HepG2 (cell line): ENCODE data around the gene AMHR2. TPM values are rescaled to one million over a fixed set of nuclear protein-coding genes. Genes with fewer than 3 reads are reported as not detected.

Experiments
- ATF1 ChIP-seq: IDR thresholded peaks from 2 replicates; pipeline ENCODE4 v1.6.1; 2016; ENCODE audit warnings: mild to moderate bottlenecking, control low read depth
- BRF2 ChIP-seq: sonication (generic); formaldehyde crosslinking; IDR thresholded peaks from 2 replicates; pipeline ENCODE4 v1.8.1; 2022; ENCODE audit warnings: mild to moderate bottlenecking, missing genetic modification reagents
- CHD2 ChIP-seq: IDR thresholded peaks from 2 replicates; pipeline ENCODE4 v1.6.1; 2011; ENCODE audit warnings: low read depth, low read length, improper control_type of control experiment
- FOXA3 ChIP-seq: IDR thresholded peaks from 2 replicates; pipeline ENCODE4 v1.6.1; 2016; ENCODE audit warnings: missing genetic modification reagents, missing compliant biosample characterization
- GTF3A ChIP-seq: sonication (generic); formaldehyde crosslinking; conservative IDR thresholded peaks from 2 replicates; pipeline ENCODE4 v1.4.0; 2020; ENCODE audit warnings: mild to moderate bottlenecking, missing genetic modification reagents
- HCFC1 ChIP-seq: fragments of 150-350 bp; IDR thresholded peaks from 2 replicates; pipeline ENCODE4 v1.6.1; 2014; ENCODE audit warnings: low read depth, low read length
- HNRNPL ChIP-seq: fragments of 200-400 bp; formaldehyde crosslinking; IDR thresholded peaks from 2 replicates; pipeline ENCODE4 v1.6.1; 2017; ENCODE audit warnings: mild to moderate bottlenecking, low read depth, low read length
- HOXD1 ChIP-seq: sonication (generic); formaldehyde crosslinking; IDR thresholded peaks from 2 replicates; pipeline ENCODE4 v1.5.0; 2020; ENCODE audit warnings: missing genetic modification reagents
- JARID2 ChIP-seq: sonication (generic); formaldehyde crosslinking; IDR thresholded peaks from 2 replicates; pipeline ENCODE4 v1.8.1; 2023; ENCODE audit warnings: missing genetic modification reagents, inconsistent platforms; ENCODE audit not compliant: insufficient replicate concordance
- MTF2 ChIP-seq: sonication (generic); formaldehyde crosslinking; IDR thresholded peaks from 2 replicates; pipeline ENCODE4 v1.5.0; 2020; ENCODE audit warnings: missing genetic modification reagents, borderline replicate concordance
- PRDM15 ChIP-seq: sonication (generic); formaldehyde crosslinking; IDR thresholded peaks from 2 replicates; pipeline ENCODE4 v1.4.0; 2020; ENCODE audit warnings: missing genetic modification reagents
- RFX5 ChIP-seq: IDR thresholded peaks from 2 replicates; pipeline ENCODE4 v1.6.1; 2011; ENCODE audit warnings: low read depth, low read length, improper control_type of control experiment
- TEF ChIP-seq: sonication (generic); formaldehyde crosslinking; IDR thresholded peaks from 2 replicates; pipeline ENCODE4 v1.5.0; 2020; ENCODE audit warnings: missing genetic modification reagents
- ZBTB25 ChIP-seq: IDR thresholded peaks from 2 replicates; pipeline ENCODE4 v1.6.1; 2018; ENCODE audit warnings: missing genetic modification reagents
- ZBTB39 ChIP-seq: sonication (generic); formaldehyde crosslinking; IDR thresholded peaks from 2 replicates; pipeline ENCODE4 v1.5.0; 2020; ENCODE audit warnings: missing genetic modification reagents
- ZKSCAN1 ChIP-seq: fragments of 150-350 bp; IDR thresholded peaks from 2 replicates; pipeline ENCODE4 v1.6.1; 2014; ENCODE audit warnings: low read length
- ZNF292 ChIP-seq: sonication (generic); formaldehyde crosslinking; IDR thresholded peaks from 2 replicates; pipeline ENCODE4 v1.8.1; 2022; ENCODE audit warnings: mild to moderate bottlenecking, low read depth, missing genetic modification reagents, borderline replicate concordance
- ZNF800 ChIP-seq: sonication (generic); formaldehyde crosslinking; IDR thresholded peaks from 2 replicates; pipeline ENCODE4 v1.4.0; 2020; ENCODE audit warnings: missing genetic modification reagents
- polyA plus RNA-seq, 8 experiments: library from polyadenylated mRNA; depleted of rRNA in 3 of 8; stranded (reverse) in 7 of 8; unstranded in 1 of 8; fragments of >200 nt; fragmentation: Illumina TruSeq in 4 of 8; extraction: Trizol in 4 of 8; gene quantifications; 2 replicates each; pipeline versions ENCODE4 v1.2.1 to v1.2.3, GENCODE V29; 2011 to 2016; ENCODE audit warnings: low read depth in 4 of 8, missing spikeins in 1 of 8, mixed read lengths in 1 of 8; ENCODE audit not compliant: insufficient read depth in 1 of 8
- total RNA-seq, 5 experiments: library from RNA; depleted of rRNA; stranded (reverse); fragments of >200 nt; fragmentation: Illumina TruSeq; extraction: Trizol; gene quantifications; 2 replicates each; pipeline ENCODE4 v1.2.3, GENCODE V29; 2016; ENCODE audit warnings: low read depth in 1 of 5

The AMHR2 gene
- total and polyA plus RNA-seq, 2 of the 13 experiments (the other 11 are each of a cell fraction or from before 2014, with no cell fraction given), result 0.24 to 0.58 TPM

- no peak for TF ChIP-seq ZBTB25 (CRISPR knock-in tag)
- no peak for TF ChIP-seq ATF1
- TF ChIP-seq GTF3A (CRISPR knock-in tag), result no peak
- no peak for TF ChIP-seq BRF2 (CRISPR knock-in tag)
- no peak for TF ChIP-seq ZKSCAN1
- no peak for TF ChIP-seq MTF2
- TF ChIP-seq JARID2, result no peak
- no peak for TF ChIP-seq PRDM15 (CRISPR knock-in tag)
- TF ChIP-seq CHD2, result peak; percentile 71
- TF ChIP-seq TEF, result 0 out of 2 replicates have a peak, but pooled peaks have one; percentile 42
- no peak for TF ChIP-seq HNRNPL
- TF ChIP-seq ZNF800, result no peak
- no peak for TF ChIP-seq RFX5
- TF ChIP-seq ZNF292 (CRISPR knock-in tag), result no peak
- TF ChIP-seq HCFC1, result no peak
- no peak for TF ChIP-seq ZBTB39 (CRISPR knock-in tag)
- TF ChIP-seq HOXD1 (CRISPR knock-in tag), result peak; percentile 56; the same call in 1 of the 2 replicates
- TF ChIP-seq FOXA3 (CRISPR knock-in tag), result peak; percentile 29; the same call in 1 of the 2 replicates
Measured at GRCh38 chr12:53452159-53453077, 28.8 kb downstream of the AMHR2 start (continued).
